SU-DHL-6 (cell line): ENCODE results near the gene LTA4H.

ENCODE experiments used
- H2AFZ ChIP-seq: fragments of 200-600 bp; sonication (generic); 2 replicates; pipeline ENCODE4 v1.6.1; 2014; ENCODE audit warnings: low read depth, mild to moderate bottlenecking, moderate library complexity, mixed read lengths, antibody characterized with exemption, low read length; ENCODE audit not compliant: severe bottlenecking
- H3F3A ChIP-seq: fragments of 200-600 bp; shearing (Covaris generic); 2 replicates; pipeline ENCODE4 v1.6.0; 2016; ENCODE audit warnings: antibody characterized with exemption, mild to moderate bottlenecking; ENCODE audit not compliant: insufficient read depth
- H3K27ac ChIP-seq: fragments of 200-600 bp; sonication (generic); 2 replicates; pipeline ENCODE4 v1.5.1; 2016; ENCODE audit warnings: low read depth, mild to moderate bottlenecking, low read length, moderate library complexity, mixed read lengths
- H3K27me3 ChIP-seq: fragments of 200-600 bp; sonication (generic), shearing (Covaris generic); 2 replicates; pipeline ENCODE4 v1.6.0; 2014; ENCODE audit warnings: mild to moderate bottlenecking, low read length
- H3K36me3 ChIP-seq: fragments of 200-600 bp; sonication (generic); 2 replicates; pipeline ENCODE4 v1.6.1; 2014; ENCODE audit warnings: mild to moderate bottlenecking, low read length, mixed read lengths
- H3K4me2 ChIP-seq: fragments of 300-600, 200-600 bp; shearing (Covaris generic), sonication (generic); 2 replicates; pipeline ENCODE4 v1.6.0; 2014; ENCODE audit warnings: low read length, low read depth, mild to moderate bottlenecking; ENCODE audit not compliant: poor library complexity, severe bottlenecking
- H3K4me3 ChIP-seq: fragments of 200-600 bp; sonication (generic); 2 replicates; pipeline ENCODE4 v1.5.1; 2014; ENCODE audit warnings: antibody characterized with exemption, low read length, mild to moderate bottlenecking, mixed read lengths; ENCODE audit not compliant: insufficient read depth, poor library complexity, severe bottlenecking
- H3K79me2 ChIP-seq: fragments of 200-600 bp; sonication (generic); 2 replicates; pipeline ENCODE4 v1.6.1; 2014; ENCODE audit warnings: mild to moderate bottlenecking, low read length, moderate library complexity; ENCODE audit not compliant: insufficient read depth
- H3K9ac ChIP-seq: fragments of 200-600 bp; sonication (generic); 2 replicates; pipeline ENCODE4 v1.7.0; 2014; ENCODE audit warnings: mild to moderate bottlenecking, low read length
- H3K9me2 ChIP-seq: fragments of 200-600 bp; sonication (generic); replicated peaks from 2 replicates; pipeline ENCODE4 v1.6.1; 2014; ENCODE audit warnings: low read length; ENCODE audit not compliant: insufficient read depth
- H3K9me3 ChIP-seq: fragments of 200-600 bp; sonication (generic); 2 replicates; pipeline ENCODE4 v1.6.1; 2014; ENCODE audit warnings: low read length, mixed read lengths; ENCODE audit not compliant: insufficient read depth
- H4K20me1 ChIP-seq: fragments of 200-600 bp; sonication (generic); 2 replicates; pipeline ENCODE4 v1.6.1; 2014; ENCODE audit warnings: low read depth, mild to moderate bottlenecking, antibody characterized with exemption, low read length, moderate library complexity, mixed read lengths
- EZH2phosphoT487 ChIP-seq: fragments of 200-600 bp; sonication (generic), shearing (Covaris generic); conservative IDR thresholded peaks from 2 replicates; pipeline ENCODE4 v1.6.1; 2018; ENCODE audit warnings: mild to moderate bottlenecking, antibody characterized with exemption, low read length, moderate library complexity, mixed read lengths
- TF ChIP-seq, protein P1 (sequence below): fragments of 200-600 bp; sonication (generic); IDR thresholded peaks from one replicate; pipeline ENCODE4 v1.5.1; 2017; ENCODE audit warnings: antibody characterized with exemption, mild to moderate bottlenecking, low read length, moderate library complexity; ENCODE audit not compliant: insufficient read depth, poor library complexity, severe bottlenecking

The LTA4H gene

DNA sequence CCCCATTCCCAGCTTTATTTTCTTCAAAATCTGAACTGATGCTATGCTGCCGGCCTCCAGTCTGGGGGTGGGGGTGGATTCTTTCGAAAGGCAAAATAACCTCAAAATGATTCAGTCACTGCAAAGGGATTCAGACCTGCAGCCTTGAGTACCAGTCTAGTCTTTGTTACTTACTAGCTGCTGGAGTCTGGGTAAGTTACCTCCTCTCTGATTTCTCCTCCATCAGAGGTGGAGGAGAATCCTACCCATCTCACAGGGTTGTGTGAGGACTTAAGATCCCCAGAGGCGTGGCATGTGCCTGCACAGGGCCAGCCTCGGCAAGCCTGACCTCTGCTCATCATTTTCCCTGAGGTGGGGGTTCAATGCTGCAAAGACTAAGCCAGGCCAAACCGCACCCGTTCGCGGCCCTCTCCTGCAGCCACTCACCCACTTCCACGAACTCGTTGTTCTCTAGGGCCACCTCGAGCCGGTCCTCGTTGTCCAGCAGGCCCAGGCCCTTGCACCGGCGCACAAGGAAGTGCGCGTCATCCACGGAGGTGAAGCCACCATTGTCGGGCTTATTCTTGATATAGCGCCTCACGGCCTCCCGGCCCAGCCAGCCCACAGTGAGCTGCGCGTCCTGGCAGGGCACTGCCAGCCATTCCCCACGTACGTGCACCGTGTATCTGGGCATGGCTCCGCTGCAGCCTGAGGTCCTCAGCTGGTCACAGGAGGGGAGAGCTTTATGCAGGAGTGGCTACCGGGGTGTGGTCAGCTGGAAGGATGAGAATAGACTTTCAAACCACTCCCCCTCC lies 40.0 kb downstream of the LTA4H start:
- H3K4me2 ChIP-seq = no peak overlapping the region
- TF ChIP-seq, protein P1, sequence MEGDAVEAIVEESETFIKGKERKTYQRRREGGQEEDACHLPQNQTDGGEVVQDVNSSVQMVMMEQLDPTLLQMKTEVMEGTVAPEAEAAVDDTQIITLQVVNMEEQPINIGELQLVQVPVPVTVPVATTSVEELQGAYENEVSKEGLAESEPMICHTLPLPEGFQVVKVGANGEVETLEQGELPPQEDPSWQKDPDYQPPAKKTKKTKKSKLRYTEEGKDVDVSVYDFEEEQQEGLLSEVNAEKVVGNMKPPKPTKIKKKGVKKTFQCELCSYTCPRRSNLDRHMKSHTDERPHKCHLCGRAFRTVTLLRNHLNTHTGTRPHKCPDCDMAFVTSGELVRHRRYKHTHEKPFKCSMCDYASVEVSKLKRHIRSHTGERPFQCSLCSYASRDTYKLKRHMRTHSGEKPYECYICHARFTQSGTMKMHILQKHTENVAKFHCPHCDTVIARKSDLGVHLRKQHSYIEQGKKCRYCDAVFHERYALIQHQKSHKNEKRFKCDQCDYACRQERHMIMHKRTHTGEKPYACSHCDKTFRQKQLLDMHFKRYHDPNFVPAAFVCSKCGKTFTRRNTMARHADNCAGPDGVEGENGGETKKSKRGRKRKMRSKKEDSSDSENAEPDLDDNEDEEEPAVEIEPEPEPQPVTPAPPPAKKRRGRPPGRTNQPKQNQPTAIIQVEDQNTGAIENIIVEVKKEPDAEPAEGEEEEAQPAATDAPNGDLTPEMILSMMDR = no peak
- TF ChIP-seq EZH2phosphoT487 = no peak
- no peak overlapping the region for H3K4me3 ChIP-seq
- no peaks in the 10 kb centered on the region for H4K20me1 ChIP-seq
- no peaks in the 10 kb centered on the region for H3K9me2 ChIP-seq
- H3K27me3 ChIP-seq = no peaks in the 10 kb centered on the region
- no peak overlapping the region for H2AFZ ChIP-seq
- H3K79me2 ChIP-seq = no peaks in the 10 kb centered on the region
- H3K27ac ChIP-seq = no peak overlapping the region
- H3F3A ChIP-seq = no peaks in the 10 kb centered on the region
- no peaks in the 10 kb centered on the region for H3K36me3 ChIP-seq
- H3K9me3 ChIP-seq = no peaks in the 10 kb centered on the region
- H3K9ac ChIP-seq = no peak overlapping the region

DNA sequence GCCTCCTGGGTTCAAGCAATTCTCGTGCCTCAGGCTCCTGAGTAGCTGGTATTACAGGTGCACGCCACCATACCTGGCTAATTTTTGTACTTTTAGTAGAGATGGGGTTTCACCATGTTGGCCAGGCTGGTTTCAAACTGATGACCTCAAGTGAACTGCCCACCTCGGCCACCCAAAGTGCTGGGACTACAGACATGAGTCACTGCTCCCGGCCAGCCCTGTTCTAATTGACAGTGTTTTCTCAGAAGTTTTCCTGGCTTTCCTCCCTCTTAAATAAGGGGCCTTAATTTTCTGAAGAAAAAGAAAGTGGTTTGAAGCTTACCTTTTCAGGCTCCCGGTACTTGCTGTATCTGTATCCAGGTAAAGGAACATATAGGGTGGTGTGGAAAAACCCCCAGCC lies 40.9 kb downstream of the LTA4H start:
- H3K9me2 ChIP-seq = no peaks in the 10 kb centered on the region
- H3K4me2 ChIP-seq = no peak overlapping the region
- H3K4me3 ChIP-seq = no peak overlapping the region
- no peak overlapping the region for H3K27ac ChIP-seq
- H3K79me2 ChIP-seq = no peaks in the 10 kb centered on the region
- TF ChIP-seq, protein P1 = no peak
- no peak for TF ChIP-seq EZH2phosphoT487
- H3K27me3 ChIP-seq = no peaks in the 10 kb centered on the region
- no peak overlapping the region for H3K9ac ChIP-seq
- no peaks in the 10 kb centered on the region for H3K9me3 ChIP-seq
- H3F3A ChIP-seq = no peaks in the 10 kb centered on the region
- no peaks in the 10 kb centered on the region for H4K20me1 ChIP-seq
- no peaks in the 10 kb centered on the region for H3K36me3 ChIP-seq
- H2AFZ ChIP-seq = no peak overlapping the region

DNA sequence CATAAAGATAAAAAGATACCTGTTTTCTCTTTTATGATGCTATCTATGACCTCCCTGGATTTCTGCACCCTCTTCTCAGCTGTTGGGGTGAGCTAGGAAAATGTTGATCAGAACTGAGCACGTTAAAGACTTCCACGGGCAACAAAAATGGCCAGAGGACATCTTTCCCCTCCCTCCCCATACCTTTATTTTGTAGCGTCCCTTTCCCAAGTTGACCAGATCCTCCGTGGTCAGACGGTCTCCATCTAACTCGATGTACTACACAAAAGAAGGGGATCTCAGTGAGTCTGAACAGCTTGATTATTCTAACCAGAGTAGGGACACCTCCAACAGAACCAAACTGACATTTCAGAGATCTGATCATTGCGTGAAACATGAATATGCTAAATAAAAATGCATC lies 41.5 kb downstream of the LTA4H start:
- no peaks in the 10 kb centered on the region for H3K9me2 ChIP-seq
- no peak overlapping the region for H3K27ac ChIP-seq
- no peaks in the 10 kb centered on the region for H3K9me3 ChIP-seq
- no peak overlapping the region for H3K4me2 ChIP-seq
- H3F3A ChIP-seq = no peaks in the 10 kb centered on the region
- H3K36me3 ChIP-seq = no peaks in the 10 kb centered on the region
- TF ChIP-seq, protein P1 = no peak
- TF ChIP-seq EZH2phosphoT487 = no peak
- H2AFZ ChIP-seq = no peak overlapping the region
- no peaks in the 10 kb centered on the region for H3K27me3 ChIP-seq
- no peaks in the 10 kb centered on the region for H3K79me2 ChIP-seq
- H3K9ac ChIP-seq = no peak overlapping the region
- no peaks in the 10 kb centered on the region for H4K20me1 ChIP-seq
- H3K4me3 ChIP-seq = no peak overlapping the region
